A549 treated with ZK216348 at 1 μM for 4 hours (cell line): ENCODE data around the gene LMO2. TPM values are rescaled to one million over a fixed set of nuclear protein-coding genes. Genes with fewer than 3 reads are reported as not detected.

Source experiments
- total RNA-seq: library from RNA; stranded (reverse); fragments of 200-300 nt; extraction: Qiagen RNA extraction; gene quantifications from 5 replicates; pipeline ENCODE4 v1.2.3, GENCODE V29; 2022; ENCODE audit warnings: low read depth

The LMO2 gene
- 0.47 to 0.91 TPM (median 0.65 TPM) in 5 replicates for total RNA-seq

DNA sequence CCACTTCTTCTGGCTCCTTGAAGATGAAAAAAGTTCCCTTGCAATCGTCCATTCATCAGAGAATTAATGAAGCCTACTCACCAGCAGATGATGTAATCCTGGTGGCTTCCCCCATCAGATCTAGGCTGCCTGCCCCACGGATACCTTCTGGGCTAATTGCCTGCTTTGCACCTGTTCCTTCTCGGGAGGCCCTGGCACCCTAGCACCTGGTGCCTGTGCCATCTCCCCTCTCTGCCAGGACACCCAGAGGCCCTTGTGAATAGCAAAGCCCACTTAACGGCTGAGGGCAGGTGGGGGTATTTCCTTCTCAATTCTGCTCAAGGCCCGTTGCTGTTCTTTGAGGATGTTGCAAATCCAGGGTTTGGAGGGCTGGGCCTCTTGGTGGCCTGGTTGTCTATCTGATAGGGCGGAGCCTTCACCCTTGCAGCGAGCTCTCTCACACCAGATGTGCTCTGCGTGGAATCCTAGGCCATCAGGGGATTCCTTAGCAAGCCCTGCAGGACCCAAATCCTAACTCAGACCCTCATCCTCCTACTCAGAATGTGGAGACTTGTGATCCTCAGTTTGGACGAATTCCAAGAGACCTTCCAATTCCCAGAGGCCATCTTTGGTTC is at the start of gene LMO2:
TSS of gene LMO2 (minus strand) at position 363 of the 614 bp plus-strand sequence. CDS start 22,360 bp downstream, outside the sequence.

Other genes starting within 250 kb of the LMO2 start
- 0.59 to 4.0 TPM (median 1.0 TPM) in 5 replicates for gene C11orf91, start 191.2 kb downstream of the LMO2 start, total RNA-seq
- 770 to 1,014 TPM (median 883 TPM) in 5 replicates for gene CD59, start 155.7 kb downstream of the LMO2 start, total RNA-seq
- gene FBXO3, start 117.6 kb downstream of the LMO2 start, total RNA-seq, result 19.4 to 29.2 TPM (median 27.4 TPM) in 5 replicates
- gene CAPRIN1, start 159.7 kb upstream of the LMO2 start, total RNA-seq, result 142 to 175 TPM (median 149 TPM) in 5 replicates
- gene NAT10, start 213.6 kb upstream of the LMO2 start, total RNA-seq, result 47.8 to 56.2 TPM (median 52.0 TPM) in 5 replicates